Suprapubic skin (tissue), 4 donors: ENCODE measurements around the gene CACNA1A. TPM values are rescaled to one million over a fixed set of nuclear protein-coding genes. Genes with fewer than 3 reads are reported as not detected.

Experiments used
- DNase-seq, 2 donors: peaks; one replicate each; pipeline ENCODE4 v3.0.0-alpha.2; 2019; ENCODE audit warnings: low spot score in 2 of 2
- H3K27ac ChIP-seq: fragments of 200-600 bp; sonication (generic); one replicate; pipeline ENCODE4 v1.5.1; 2019
- H3K27me3 ChIP-seq: fragments of 200-600 bp; sonication (generic); one replicate; pipeline ENCODE4 v1.5.1; 2019
- H3K36me3 ChIP-seq: fragments of 200-600 bp; sonication (generic); one replicate; pipeline ENCODE4 v1.5.1; 2019
- H3K4me1 ChIP-seq: fragments of 200-600 bp; sonication (generic); one replicate; pipeline ENCODE4 v1.5.1; 2019
- H3K4me3 ChIP-seq: fragments of 200-600 bp; sonication (generic); one replicate; pipeline ENCODE4 v1.5.1; 2019; ENCODE audit warnings: mild to moderate bottlenecking
- H3K9me3 ChIP-seq: fragments of 200-600 bp; sonication (generic); one replicate; pipeline ENCODE4 v1.5.1; 2019
- CTCF ChIP-seq, 2 donors: fragments of 200-600 bp in 1 of 2; fragments of 450-650 bp in 1 of 2; sonication (generic) in 1 of 2; IDR thresholded peaks; one replicate each; pipeline ENCODE4 v1.5.1; 2016 to 2019; ENCODE audit warnings: antibody characterized with exemption in 2 of 2, mild to moderate bottlenecking in 1 of 2, moderate library complexity in 1 of 2
- EP300 ChIP-seq: sonication (generic); formaldehyde crosslinking; IDR thresholded peaks from one replicate; pipeline ENCODE4 v1.6.1; 2017; ENCODE audit warnings: antibody characterized with exemption
- POLR2A ChIP-seq, 2 donors: fragments of 450-650 bp; IDR thresholded peaks; one replicate each; pipeline ENCODE4 v1.6.1; 2017; ENCODE audit warnings: antibody characterized with exemption in 2 of 2, mild to moderate bottlenecking in 2 of 2, moderate library complexity in 2 of 2
- POLR2AphosphoS5 ChIP-seq, 3 donors: sonication (generic); formaldehyde crosslinking; IDR thresholded peaks; one replicate each; pipeline ENCODE4 v1.6.1; 2017; ENCODE audit warnings: antibody characterized with exemption in 3 of 3
- WGBS: methylation state at CpG from one replicate; pipeline ENCODE4 v1.1.5; 2018; 5-methylcytosine and 5-hydroxymethylcytosine counted together
- total RNA-seq, 4 donors: library from RNA; depleted of rRNA; stranded (reverse); fragments of >200 nt; gene quantifications; one replicate each; pipeline ENCODE4 v1.1.0, GENCODE V29; 2016

The CACNA1A gene
- total RNA-seq, 4 donors from 2014 or later = 0.26 to 0.42 (median 0.35) TPM

GRCh38 chr19:13214036-13214730, 292.1 kb downstream of the CACNA1A start:
- no peaks in the 10 kb centered on the region for H3K4me1 ChIP-seq
- no peak overlapping the region for H3K4me3 ChIP-seq
- no peak for TF ChIP-seq CTCF (IDR thresholded peaks at IDR 0.05)
- no peak for TF ChIP-seq EP300
- TF ChIP-seq POLR2A (IDR thresholded peaks at IDR 0.05) = no peak
- TF ChIP-seq POLR2AphosphoS5 (IDR thresholded peaks at IDR 0.05) = no peak
- H3K36me3 ChIP-seq = no peaks in the 10 kb centered on the region
- H3K27ac ChIP-seq = no peak overlapping the region
- no peak for DNase-seq
- 86% methylated on average over 19 of the region's 19 CpGs for WGBS
- H3K9me3 ChIP-seq = no peaks in the 10 kb centered on the region
- no peaks in the 10 kb centered on the region for H3K27me3 ChIP-seq

GRCh38 chr19:13212759-13213330, 293.4 kb downstream of the CACNA1A start:
- no peaks in the 10 kb centered on the region for H3K36me3 ChIP-seq
- peak in 1 of 2 donors; percentile 75 for DNase-seq
- H3K27me3 ChIP-seq = no peaks in the 10 kb centered on the region
- TF ChIP-seq POLR2A (IDR thresholded peaks at IDR 0.05) (no peak), CTCF (IDR thresholded peaks at IDR 0.05) (peak; percentile 37 to 42)
- no peak overlapping the region for H3K27ac ChIP-seq
- H3K4me3 ChIP-seq = no peak overlapping the region
- H3K4me1 ChIP-seq = peaks cover 7% of the 10 kb centered on the region
- H3K9me3 ChIP-seq = no peaks in the 10 kb centered on the region
- WGBS = 58% methylated on average over 7 of the region's 7 CpGs

DNA sequence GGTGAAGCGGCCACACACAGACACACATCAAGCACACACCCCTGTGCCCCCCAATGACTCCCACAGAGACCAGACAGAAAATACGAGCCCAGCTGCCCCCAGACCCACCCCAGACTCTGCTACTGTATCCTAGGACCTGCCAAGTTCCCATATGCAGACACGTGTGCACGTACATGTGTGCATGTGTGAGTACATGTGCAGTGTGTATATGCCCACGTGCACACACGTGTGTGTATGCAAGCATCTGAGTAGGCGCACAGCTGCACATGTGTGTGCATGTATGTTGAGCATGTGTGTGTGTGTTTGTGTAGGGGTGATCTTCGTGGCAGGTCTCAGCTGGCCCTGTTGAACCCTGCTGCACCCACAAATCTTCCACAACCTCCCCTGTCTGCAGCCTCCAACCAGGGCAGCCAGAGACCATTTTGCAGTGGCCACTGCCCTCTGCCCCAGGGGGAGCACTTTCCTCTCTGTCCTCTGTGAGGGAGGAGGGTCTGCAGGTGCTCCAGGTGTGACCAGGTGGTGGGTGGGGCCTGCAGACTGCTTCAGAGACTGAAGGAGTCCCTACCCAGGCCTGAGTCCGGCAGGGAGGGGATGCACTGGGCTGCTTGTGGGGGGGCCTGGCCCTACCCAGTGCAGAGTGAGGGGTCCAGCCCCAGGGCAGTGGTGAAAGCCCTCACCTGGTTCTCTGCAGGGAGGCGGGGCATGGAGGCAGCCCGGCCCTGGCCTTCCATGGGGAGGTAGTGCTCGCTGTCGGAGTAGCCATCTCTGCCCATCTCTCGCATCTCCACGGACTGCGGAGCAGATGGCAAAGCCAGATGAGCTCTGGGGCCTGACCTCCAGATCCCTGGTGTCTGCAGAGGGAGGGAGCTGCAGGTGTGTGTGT, 294.6 kb downstream of the CACNA1A start:
- Histone ChIP-seq H3K27me3 (no peaks in the 10 kb centered on the region), H3K4me3 (no peak overlapping the region), H3K4me1 (peaks cover 12% of the 10 kb centered on the region), H3K27ac (no peak overlapping the region), H3K9me3 (no peaks in the 10 kb centered on the region), H3K36me3 (no peaks in the 10 kb centered on the region)
- TF ChIP-seq POLR2A (IDR thresholded peaks at IDR 0.05) = no peak
- TF ChIP-seq EP300 = no peak
- TF ChIP-seq POLR2AphosphoS5 (IDR thresholded peaks at IDR 0.05) = no peak
- no peak for TF ChIP-seq CTCF (IDR thresholded peaks at IDR 0.05)
- DNase-seq = no peak
- WGBS = 71% methylated on average over 9 of the region's 16 CpGs

GRCh38 chr19:13210941-13211340, 295.3 kb downstream of the CACNA1A start:
- H3K9me3 ChIP-seq = no peaks in the 10 kb centered on the region
- no peak overlapping the region for H3K27ac ChIP-seq
- no peak for DNase-seq
- no peak overlapping the region for H3K4me3 ChIP-seq
- no peaks in the 10 kb centered on the region for H3K36me3 ChIP-seq
- no peak for TF ChIP-seq POLR2AphosphoS5 (IDR thresholded peaks at IDR 0.05)
- TF ChIP-seq POLR2A (IDR thresholded peaks at IDR 0.05) = no peak
- no peak for TF ChIP-seq CTCF (IDR thresholded peaks at IDR 0.05)
- TF ChIP-seq EP300 = no peak
- WGBS = 75% methylated on average over 3 of the region's 20 CpGs
- H3K4me1 ChIP-seq = peaks cover 12% of the 10 kb centered on the region
- H3K27me3 ChIP-seq = no peaks in the 10 kb centered on the region

GRCh38 chr19:13210339-13210775, 295.9 kb downstream of the CACNA1A start:
- TF ChIP-seq EP300 = no peak
- no peak for TF ChIP-seq POLR2A (IDR thresholded peaks at IDR 0.05)
- no peak for TF ChIP-seq POLR2AphosphoS5 (IDR thresholded peaks at IDR 0.05)
- TF ChIP-seq CTCF (IDR thresholded peaks at IDR 0.05) = no peak
- H3K4me1 ChIP-seq = peaks cover 12% of the 10 kb centered on the region
- WGBS = 53% methylated on average over 13 of the region's 13 CpGs
- no peak overlapping the region for H3K27ac ChIP-seq
- no peak for DNase-seq
- H3K36me3 ChIP-seq = no peaks in the 10 kb centered on the region
- no peaks in the 10 kb centered on the region for H3K27me3 ChIP-seq
- no peaks in the 10 kb centered on the region for H3K9me3 ChIP-seq
- no peak overlapping the region for H3K4me3 ChIP-seq
